ENCODE measurements around the gene BCAR1.

Gene BCAR1

DNA sequence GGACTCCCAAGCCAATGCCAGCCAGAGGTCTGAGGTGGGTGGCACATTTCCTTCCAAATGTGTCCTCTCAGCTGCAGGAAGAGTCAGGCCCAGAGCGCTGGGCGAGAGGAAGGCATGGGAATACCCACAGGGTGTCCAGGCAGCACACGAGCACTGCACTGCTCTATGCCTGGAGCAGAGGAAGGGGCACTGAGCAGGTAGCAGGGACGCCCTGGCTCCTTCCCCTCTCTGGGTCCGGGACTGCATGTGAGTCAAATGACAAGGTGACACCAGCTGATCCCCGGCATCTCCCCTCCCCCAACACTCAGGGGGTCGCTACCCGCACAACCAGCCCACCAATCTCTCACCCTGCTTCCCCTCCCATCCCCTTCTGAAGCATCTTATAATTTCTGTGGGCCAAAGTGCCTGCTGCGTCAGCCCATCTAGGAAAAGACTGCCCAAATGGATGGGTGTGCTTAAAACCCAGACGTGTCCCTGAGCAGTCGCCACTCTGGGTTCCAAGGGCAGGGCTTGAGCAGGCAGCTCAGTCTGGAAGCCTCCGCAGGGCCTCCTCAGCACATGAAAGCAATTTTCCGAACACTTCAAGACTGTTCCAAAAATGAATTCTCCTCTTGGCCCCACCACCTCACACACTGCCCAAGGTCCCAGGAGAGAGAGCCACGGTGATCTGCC is 12.0 kb upstream of the BCAR1 start:
- peak overlapping the region; percentile 36 to 99 for H3K9ac ChIP-seq (ENCODE audit: low read length in 2 of 2)
- H3K27ac ChIP-seq (ENCODE audit: low read length), result peak overlapping the region; percentile 85
- H3K27me3 ChIP-seq (ENCODE audit: control insufficient read depth in 1 of 2, insufficient read depth in 2 of 2, low read length in 2 of 2), result no peaks in the 10 kb centered on the region
- H3K36me3 ChIP-seq (ENCODE audit: control insufficient read depth in 2 of 2, insufficient read depth in 2 of 2, low read length in 2 of 2), result no peaks in the 10 kb centered on the region
- H3K9me3 ChIP-seq (ENCODE audit: control insufficient read depth in 2 of 2, low read length in 2 of 2), result no peaks in the 10 kb centered on the region
- H3K4me3 ChIP-seq (ENCODE audit: low read length in 2 of 2), result peak overlapping the region; percentile 89 to 90
- H3K4me1 ChIP-seq (ENCODE audit: control insufficient read depth, insufficient read depth, low read length), result peaks cover 67% of the 10 kb centered on the region

DNA sequence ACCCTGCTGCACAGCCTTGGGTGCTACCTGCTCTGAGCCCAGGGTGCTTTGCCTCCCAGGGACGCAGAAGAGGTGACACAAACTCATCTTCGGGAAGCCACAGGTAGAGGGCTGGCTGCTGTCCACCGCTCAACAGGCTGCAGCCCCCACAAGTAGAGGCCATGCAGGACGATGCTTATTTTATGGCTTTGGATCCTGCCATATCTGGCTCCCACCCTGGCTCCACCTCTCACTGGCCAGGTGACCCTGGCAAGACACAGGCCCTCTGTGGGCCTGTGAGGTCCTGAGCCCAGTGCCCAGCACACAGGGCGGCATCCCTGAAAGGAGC is 11.3 kb upstream of the BCAR1 start:
- Histone ChIP-seq H3K36me3 (ENCODE audit: control insufficient read depth in 2 of 2, insufficient read depth in 2 of 2, low read length in 2 of 2) (no peaks in the 10 kb centered on the region), H3K27ac (ENCODE audit: low read length) (peak overlapping the region; percentile 85), H3K4me3 (ENCODE audit: low read length in 2 of 2) (peak overlapping the region; percentile 89 to 90), H3K9me3 (ENCODE audit: control insufficient read depth in 2 of 2, low read length in 2 of 2) (no peaks in the 10 kb centered on the region), H3K4me1 (ENCODE audit: control insufficient read depth, insufficient read depth, low read length) (peaks cover 72% of the 10 kb centered on the region), H3K27me3 (ENCODE audit: control insufficient read depth in 1 of 2, insufficient read depth in 2 of 2, low read length in 2 of 2) (no peaks in the 10 kb centered on the region), H3K9ac (ENCODE audit: low read length in 2 of 2) (no peak overlapping the region)

DNA sequence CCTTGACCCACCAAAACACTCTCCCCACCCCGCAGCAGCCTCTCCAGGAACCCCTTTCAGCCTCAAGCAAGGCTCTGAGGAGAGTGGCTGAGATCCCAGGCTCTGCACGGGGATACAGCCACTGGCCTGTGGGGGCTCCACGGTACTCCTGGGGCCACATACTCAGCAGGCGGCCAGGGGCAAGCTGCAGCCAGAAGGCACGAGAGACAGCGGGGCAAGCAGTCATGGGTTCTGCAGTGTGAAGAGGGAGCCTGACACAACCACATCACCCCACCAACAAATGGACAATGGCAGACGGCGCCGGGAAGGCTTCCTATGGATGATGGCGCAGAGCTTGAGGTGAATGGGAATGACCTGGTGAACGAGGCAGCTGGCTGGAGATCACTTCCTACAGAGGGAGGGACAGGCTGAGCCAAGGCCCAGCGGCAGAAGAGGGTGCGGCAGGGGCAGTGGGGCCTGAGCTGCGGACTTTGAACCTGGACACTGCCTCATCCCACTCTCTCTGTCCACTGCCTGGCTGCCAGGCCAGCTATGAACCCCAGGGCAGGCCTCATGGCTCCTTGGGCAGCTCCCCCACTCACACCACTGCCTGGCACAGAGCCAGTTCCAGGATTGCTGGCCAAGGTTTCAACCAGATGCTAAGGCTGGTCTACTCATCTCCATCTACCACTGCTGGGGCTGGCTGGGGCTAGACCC is 10.8 kb upstream of the BCAR1 start:
- Histone ChIP-seq H3K4me1 (ENCODE audit: control insufficient read depth, insufficient read depth, low read length) (peaks cover 72% of the 10 kb centered on the region), H3K27ac (ENCODE audit: low read length) (no peak overlapping the region)

DNA sequence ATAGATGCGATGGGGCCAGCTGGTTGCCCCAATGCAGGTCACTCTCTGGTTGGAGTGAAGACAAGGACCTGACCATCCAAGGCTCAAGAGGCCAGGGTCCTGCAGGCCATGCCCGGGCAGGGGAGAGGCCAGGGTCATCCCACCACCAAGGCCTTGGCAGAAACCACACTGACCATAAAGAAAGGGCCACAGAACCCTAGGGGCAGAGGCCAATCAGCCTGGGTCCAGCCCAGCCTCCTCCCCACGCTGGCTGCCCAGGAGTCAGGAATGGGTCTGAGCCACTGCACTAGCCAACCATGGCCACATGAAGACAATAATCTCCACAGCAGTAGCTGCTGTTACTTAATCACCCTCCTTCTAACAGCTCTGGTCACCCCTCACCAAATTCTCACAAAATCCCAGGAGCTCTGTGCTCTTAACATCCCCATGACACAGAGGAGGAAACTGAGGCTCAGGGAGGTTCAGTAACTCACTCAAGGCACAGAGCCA is 10.2 kb upstream of the BCAR1 start:
- H3K9me3 ChIP-seq (ENCODE audit: control insufficient read depth in 2 of 2, low read length in 2 of 2), result no peaks in the 10 kb centered on the region
- H3K9ac ChIP-seq (ENCODE audit: low read length in 2 of 2), result no peak overlapping the region
- H3K27ac ChIP-seq (ENCODE audit: low read length), result no peak overlapping the region
- peaks cover 78% of the 10 kb centered on the region for H3K4me1 ChIP-seq (ENCODE audit: control insufficient read depth, insufficient read depth, low read length)
- no peaks in the 10 kb centered on the region for H3K36me3 ChIP-seq (ENCODE audit: control insufficient read depth in 2 of 2, insufficient read depth in 2 of 2, low read length in 2 of 2)
- H3K4me3 ChIP-seq (ENCODE audit: low read length in 2 of 2), result peak overlapping the region in 1 of 2 donors; percentile 22
- H3K27me3 ChIP-seq (ENCODE audit: control insufficient read depth in 1 of 2, insufficient read depth in 2 of 2, low read length in 2 of 2), result no peaks in the 10 kb centered on the region

More for the DNA sequence above, 10.8 kb upstream of the BCAR1 start:
- H3K9me3 ChIP-seq (ENCODE audit: control insufficient read depth in 2 of 2, low read length in 2 of 2), result no peaks in the 10 kb centered on the region
- H3K9ac ChIP-seq (ENCODE audit: low read length in 2 of 2), result no peak overlapping the region
- peak overlapping the region in 1 of 2 donors; percentile 89 for H3K4me3 ChIP-seq (ENCODE audit: low read length in 2 of 2)
- no peaks in the 10 kb centered on the region for H3K27me3 ChIP-seq (ENCODE audit: control insufficient read depth in 1 of 2, insufficient read depth in 2 of 2, low read length in 2 of 2)
- H3K36me3 ChIP-seq (ENCODE audit: control insufficient read depth in 2 of 2, insufficient read depth in 2 of 2, low read length in 2 of 2), result no peaks in the 10 kb centered on the region

DNA sequence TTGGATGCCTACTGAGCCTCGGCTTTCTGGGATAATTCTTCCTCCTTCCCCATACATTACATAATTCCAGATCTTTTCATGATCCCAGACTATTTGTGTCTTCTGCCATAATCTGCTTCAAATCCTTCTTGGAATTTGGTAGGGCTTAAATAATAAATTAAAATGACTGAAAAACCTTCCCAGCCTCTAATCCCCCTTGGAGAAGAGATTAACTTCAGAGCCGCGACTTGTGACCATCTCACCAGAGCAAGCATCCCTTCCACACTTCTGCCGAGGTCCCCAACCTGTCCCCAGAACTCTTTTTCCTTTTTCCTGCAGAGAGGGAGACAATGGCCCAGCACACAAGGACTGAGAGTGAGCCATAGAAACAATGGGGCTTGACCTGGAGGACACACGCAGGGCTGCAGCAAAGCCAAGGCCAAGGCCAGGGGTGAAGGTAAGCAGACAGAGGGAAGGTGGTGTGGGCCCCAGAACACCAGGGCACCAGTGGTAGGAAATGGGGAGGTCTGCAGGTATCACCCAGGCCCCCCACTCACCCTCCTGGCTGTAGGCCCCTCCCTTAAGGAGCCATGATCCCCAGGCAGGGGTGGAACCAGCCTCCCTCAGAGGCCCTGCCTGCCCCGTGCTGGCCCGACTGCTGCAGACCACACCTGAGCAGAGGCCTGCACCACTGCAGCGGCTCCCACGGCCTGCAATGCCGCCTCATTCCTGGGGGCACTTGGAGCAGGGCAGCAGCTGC is 9.6 kb upstream of the BCAR1 start:
- Histone ChIP-seq H3K4me1 (ENCODE audit: control insufficient read depth, insufficient read depth, low read length) (peaks cover 79% of the 10 kb centered on the region), H3K27me3 (ENCODE audit: control insufficient read depth in 1 of 2, insufficient read depth in 2 of 2, low read length in 2 of 2) (no peaks in the 10 kb centered on the region), H3K27ac (ENCODE audit: low read length) (no peak overlapping the region)

DNA sequence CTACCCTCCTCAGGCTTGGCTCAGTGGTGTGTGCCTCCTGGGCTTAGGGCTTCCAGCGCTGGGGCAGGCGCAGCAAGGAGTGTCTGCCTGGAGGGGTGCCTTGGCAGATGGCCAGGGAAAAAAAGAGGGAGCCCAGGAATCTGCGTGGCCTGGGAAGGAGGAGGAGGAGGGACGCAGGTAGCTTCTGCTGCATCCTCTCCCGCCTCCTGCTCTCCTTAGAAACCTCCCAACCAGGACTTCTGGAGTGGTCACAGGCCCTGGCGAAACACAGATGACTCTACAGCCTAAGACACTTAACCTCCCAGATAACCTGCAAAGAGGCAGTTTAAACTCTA is 7.3 kb upstream of the BCAR1 start:
- Histone ChIP-seq H3K27me3 (ENCODE audit: control insufficient read depth in 1 of 2, insufficient read depth in 2 of 2, low read length in 2 of 2) (no peaks in the 10 kb centered on the region), H3K4me1 (ENCODE audit: control insufficient read depth, insufficient read depth, low read length) (peaks cover 83% of the 10 kb centered on the region), H3K27ac (ENCODE audit: low read length) (no peak overlapping the region), H3K4me3 (ENCODE audit: low read length in 2 of 2) (no peak overlapping the region), H3K36me3 (ENCODE audit: control insufficient read depth in 2 of 2, insufficient read depth in 2 of 2, low read length in 2 of 2) (no peaks in the 10 kb centered on the region), H3K9me3 (ENCODE audit: control insufficient read depth in 2 of 2, low read length in 2 of 2) (no peaks in the 10 kb centered on the region), H3K9ac (ENCODE audit: low read length in 2 of 2) (no peak overlapping the region)

More for the DNA sequence above, 9.6 kb upstream of the BCAR1 start:
- Histone ChIP-seq H3K9me3 (ENCODE audit: control insufficient read depth in 2 of 2, low read length in 2 of 2) (no peaks in the 10 kb centered on the region), H3K4me3 (ENCODE audit: low read length in 2 of 2) (no peak overlapping the region), H3K9ac (ENCODE audit: low read length in 2 of 2) (no peak overlapping the region), H3K36me3 (ENCODE audit: control insufficient read depth in 2 of 2, insufficient read depth in 2 of 2, low read length in 2 of 2) (no peaks in the 10 kb centered on the region)

DNA sequence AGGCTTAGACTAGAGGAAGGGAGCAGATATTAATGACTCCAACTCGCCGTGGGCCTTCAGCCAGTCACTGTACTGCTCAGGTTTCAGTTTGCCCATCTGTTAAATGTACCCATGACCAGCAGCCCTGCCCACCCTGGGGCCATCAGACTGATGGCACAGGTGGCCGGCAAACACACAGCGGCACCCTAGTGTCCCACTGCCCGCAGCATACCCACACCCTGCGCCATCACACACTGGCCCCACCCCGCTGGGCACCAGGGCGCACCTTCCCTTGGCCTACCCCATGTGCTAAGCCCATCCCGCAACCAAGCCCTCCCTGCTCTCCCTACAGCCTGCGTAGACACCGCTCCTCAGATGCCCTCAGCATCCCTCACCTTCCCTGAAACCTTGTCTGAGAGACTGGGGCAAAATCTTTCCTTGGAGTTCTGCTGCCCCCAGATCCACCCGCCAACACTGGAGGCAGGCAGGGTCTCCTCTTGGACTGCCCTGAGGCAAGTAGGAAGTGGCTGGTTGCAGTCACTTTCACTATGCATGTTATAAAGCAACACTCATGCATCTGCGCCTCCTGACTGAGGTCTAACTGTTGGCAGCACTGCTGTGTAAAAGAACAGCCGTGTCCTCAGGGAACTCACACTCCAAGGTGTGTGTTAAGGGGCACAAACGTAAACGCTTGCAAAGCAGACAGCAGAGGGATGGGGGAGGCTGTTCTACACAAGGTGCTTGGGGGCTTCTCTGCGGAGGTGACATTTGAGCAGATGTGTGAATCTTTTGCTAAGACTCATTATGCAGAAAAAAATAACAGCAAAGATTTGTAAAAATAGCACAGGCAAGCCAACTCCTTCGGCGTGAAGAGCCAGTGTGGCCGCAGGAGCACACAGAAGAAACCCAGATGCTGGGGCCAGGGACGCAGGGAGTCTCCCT is 6.7 kb upstream of the BCAR1 start:
- Histone ChIP-seq H3K4me1 (ENCODE audit: control insufficient read depth, insufficient read depth, low read length) (peaks cover 83% of the 10 kb centered on the region), H3K4me3 (ENCODE audit: low read length in 2 of 2) (peak overlapping the region in 1 of 2 donors; percentile 29), H3K27ac (ENCODE audit: low read length) (no peak overlapping the region), H3K9ac (ENCODE audit: low read length in 2 of 2) (no peak overlapping the region), H3K36me3 (ENCODE audit: control insufficient read depth in 2 of 2, insufficient read depth in 2 of 2, low read length in 2 of 2) (no peaks in the 10 kb centered on the region), H3K27me3 (ENCODE audit: control insufficient read depth in 1 of 2, insufficient read depth in 2 of 2, low read length in 2 of 2) (no peaks in the 10 kb centered on the region), H3K9me3 (ENCODE audit: control insufficient read depth in 2 of 2, low read length in 2 of 2) (no peaks in the 10 kb centered on the region)

DNA sequence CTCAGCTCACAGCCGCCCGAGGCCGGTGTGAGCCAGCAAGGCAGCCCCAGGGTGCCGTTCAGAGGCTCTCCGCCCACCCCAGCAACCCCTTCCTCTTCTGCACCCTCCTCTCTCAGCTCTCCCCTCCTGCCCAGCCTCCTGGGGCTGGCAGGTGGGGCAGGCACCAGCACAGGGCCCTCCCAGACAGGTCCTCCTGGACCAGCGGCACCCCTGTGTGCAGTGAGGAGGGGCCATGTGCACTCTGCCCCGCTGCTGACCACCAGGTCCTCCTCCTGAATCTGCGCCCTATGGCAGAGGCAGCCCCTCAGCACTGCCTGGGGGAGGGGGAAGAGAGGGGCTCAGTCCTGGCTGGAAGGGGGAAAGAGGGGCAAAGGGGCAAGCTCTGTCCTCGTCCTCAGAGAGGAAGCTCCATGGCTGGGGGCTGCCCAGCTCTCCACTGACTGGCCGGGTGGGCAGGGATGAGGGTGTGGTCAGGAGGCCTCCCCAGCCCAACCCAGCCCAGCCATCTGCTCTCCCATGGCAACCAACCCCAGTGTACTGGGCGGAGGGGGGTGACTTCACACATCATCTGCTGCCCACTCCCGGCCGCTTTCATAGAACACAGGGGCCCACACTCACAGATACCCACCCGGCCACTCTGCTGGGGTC is 5.4 kb upstream of the BCAR1 start:
- Histone ChIP-seq H3K27me3 (ENCODE audit: control insufficient read depth in 1 of 2, insufficient read depth in 2 of 2, low read length in 2 of 2) (no peaks in the 10 kb centered on the region), H3K4me1 (ENCODE audit: control insufficient read depth, insufficient read depth, low read length) (peaks cover 83% of the 10 kb centered on the region), H3K36me3 (ENCODE audit: control insufficient read depth in 2 of 2, insufficient read depth in 2 of 2, low read length in 2 of 2) (no peaks in the 10 kb centered on the region), H3K4me3 (ENCODE audit: low read length in 2 of 2) (peak overlapping the region in 1 of 2 donors; percentile 44), H3K9ac (ENCODE audit: low read length in 2 of 2) (peak overlapping the region in 1 of 2 donors; percentile 31), H3K9me3 (ENCODE audit: control insufficient read depth in 2 of 2, low read length in 2 of 2) (no peaks in the 10 kb centered on the region), H3K27ac (ENCODE audit: low read length) (peak overlapping the region; percentile 31)

DNA sequence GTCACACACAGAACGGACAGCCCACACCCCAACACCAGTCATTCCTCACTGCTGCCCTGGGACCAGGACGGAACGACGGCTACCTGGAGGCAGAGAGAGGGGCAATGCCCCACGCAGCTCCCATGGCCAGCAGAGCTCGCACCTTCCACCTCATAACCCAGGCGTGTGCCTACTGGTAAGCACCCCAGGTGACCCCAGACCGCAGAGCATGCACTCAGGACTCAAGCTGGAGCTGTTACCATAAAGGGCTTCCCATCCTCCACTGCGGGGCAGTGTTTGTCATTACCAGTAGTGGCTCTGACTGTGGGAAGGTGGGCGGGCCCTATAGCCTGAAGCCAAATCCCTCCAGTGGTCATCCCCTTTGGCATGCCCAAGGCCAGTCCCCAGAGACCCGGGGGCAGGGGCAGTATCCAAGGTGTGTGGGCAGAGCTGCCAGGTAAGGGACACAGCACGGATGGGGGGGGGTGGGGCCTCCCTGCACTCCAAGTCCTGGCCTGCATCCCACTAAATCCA is 4.7 kb upstream of the BCAR1 start:
- Histone ChIP-seq H3K27ac (ENCODE audit: low read length) (peak overlapping the region; percentile 31), H3K9me3 (ENCODE audit: control insufficient read depth in 2 of 2, low read length in 2 of 2) (no peaks in the 10 kb centered on the region), H3K4me3 (ENCODE audit: low read length in 2 of 2) (peak overlapping the region in 1 of 2 donors; percentile 44), H3K9ac (ENCODE audit: low read length in 2 of 2) (no peak overlapping the region), H3K27me3 (ENCODE audit: control insufficient read depth in 1 of 2, insufficient read depth in 2 of 2, low read length in 2 of 2) (no peaks in the 10 kb centered on the region), H3K4me1 (ENCODE audit: control insufficient read depth, insufficient read depth, low read length) (peaks cover 77% of the 10 kb centered on the region), H3K36me3 (ENCODE audit: control insufficient read depth in 2 of 2, insufficient read depth in 2 of 2, low read length in 2 of 2) (no peaks in the 10 kb centered on the region)

Data from stomach smooth muscle (tissue), 2 donors.